HepG2 (cell line): ENCODE measurements around the gene TANGO2. TPM values are rescaled to one million over a fixed set of nuclear protein-coding genes. Genes with fewer than 3 reads are reported as not detected.

Experiments used
- FOXA1 ChIP-seq, 2 experiments: fragments of 450-650 bp in 1 of 2; sonication (generic) in 1 of 2; formaldehyde crosslinking in 1 of 2; IDR thresholded peaks; 2 replicates each; pipeline versions ENCODE4 v1.4.0 to v1.6.1; 2016 to 2020; ENCODE audit warnings: missing genetic modification reagents in 1 of 2
- GTF3A ChIP-seq: sonication (generic); formaldehyde crosslinking; conservative IDR thresholded peaks from 2 replicates; pipeline ENCODE4 v1.4.0; 2020; ENCODE audit warnings: mild to moderate bottlenecking, missing genetic modification reagents
- IRX3 ChIP-seq: sonication (generic); formaldehyde crosslinking; IDR thresholded peaks from 2 replicates; pipeline ENCODE4 v1.8.1; 2023; ENCODE audit warnings: mild to moderate bottlenecking, low read depth, missing genetic modification reagents, borderline replicate concordance
- KDM4B ChIP-seq: sonication (generic); formaldehyde crosslinking; IDR thresholded peaks from 2 replicates; pipeline ENCODE4 v1.4.0; 2020; ENCODE audit warnings: missing genetic modification reagents
- KIAA2018 ChIP-seq: sonication (generic); formaldehyde crosslinking; IDR thresholded peaks from 2 replicates; pipeline ENCODE4 v1.5.0; 2020; ENCODE audit warnings: mild to moderate bottlenecking, missing genetic modification reagents, borderline replicate concordance
- MTA1 ChIP-seq: sonication (generic); formaldehyde crosslinking; IDR thresholded peaks from 2 replicates; pipeline ENCODE4 v1.4.0; 2020; ENCODE audit warnings: missing genetic modification reagents, mild to moderate bottlenecking, borderline replicate concordance
- POLR2A ChIP-seq, 2 experiments: IDR thresholded peaks; 2 replicates each; pipeline ENCODE4 v1.6.1; 2011; ENCODE audit warnings: low read depth in 2 of 2, low read length in 2 of 2, mild to moderate bottlenecking in 1 of 2, moderate library complexity in 1 of 2; ENCODE audit not compliant: insufficient read depth in 1 of 2
- TBL1XR1 ChIP-seq: fragments of 150-350 bp; IDR thresholded peaks from 2 replicates; pipeline ENCODE4 v1.6.1; 2014; ENCODE audit warnings: borderline replicate concordance, low read length; ENCODE audit not compliant: partially characterized antibody
- ZKSCAN1 ChIP-seq: fragments of 150-350 bp; IDR thresholded peaks from 2 replicates; pipeline ENCODE4 v1.6.1; 2014; ENCODE audit warnings: low read length
- ZNF354B ChIP-seq: sonication (generic); formaldehyde crosslinking; IDR thresholded peaks from 2 replicates; pipeline ENCODE4 v1.8.0; 2022; ENCODE audit warnings: mild to moderate bottlenecking, missing genetic modification reagents
- ZNF501 ChIP-seq: sonication (generic); formaldehyde crosslinking; IDR thresholded peaks from 2 replicates; pipeline ENCODE4 v1.5.1; 2020; ENCODE audit warnings: mild to moderate bottlenecking, moderate library complexity, missing genetic modification reagents
- ZNF878 ChIP-seq: sonication (generic); formaldehyde crosslinking; IDR thresholded peaks from 2 replicates; pipeline ENCODE4 v1.8.1; 2023; ENCODE audit warnings: mild to moderate bottlenecking, missing genetic modification reagents, moderate library complexity
- polyA plus RNA-seq, 8 experiments: library from polyadenylated mRNA; depleted of rRNA in 3 of 8; stranded (reverse) in 7 of 8; unstranded in 1 of 8; fragments of >200 nt; fragmentation: Illumina TruSeq in 4 of 8; extraction: Trizol in 4 of 8; gene quantifications; 2 replicates each; pipeline versions ENCODE4 v1.2.1 to v1.2.3, GENCODE V29; 2011 to 2016; ENCODE audit warnings: low read depth in 4 of 8, missing spikeins in 1 of 8, mixed read lengths in 1 of 8; ENCODE audit not compliant: insufficient read depth in 1 of 8
- total RNA-seq, 5 experiments: library from RNA; depleted of rRNA; stranded (reverse); fragments of >200 nt; fragmentation: Illumina TruSeq; extraction: Trizol; gene quantifications; 2 replicates each; pipeline ENCODE4 v1.2.3, GENCODE V29; 2016; ENCODE audit warnings: low read depth in 1 of 5
- TF ChIP-seq, protein P1 (sequence below): sonication (generic); formaldehyde crosslinking; IDR thresholded peaks from 2 replicates; pipeline ENCODE4 v1.5.0; 2020; ENCODE audit warnings: mild to moderate bottlenecking, missing genetic modification reagents
- TF ChIP-seq, protein P2 (sequence below): sonication (generic); formaldehyde crosslinking; IDR thresholded peaks from 2 replicates; pipeline ENCODE4 v1.5.1; 2020; ENCODE audit warnings: mild to moderate bottlenecking, missing genetic modification reagents, moderate library complexity

Gene TANGO2
- total and polyA plus RNA-seq, 2 of the 13 experiments (the other 11 are each of a cell fraction or from before 2014, with no cell fraction given): 12.9 to 14.8 TPM

- TF ChIP-seq KIAA2018 (CRISPR knock-in tag) (no peak), POLR2A (IDR thresholded peaks at IDR 0.05; ENCODE audit: insufficient read depth in 1 of 2, low read depth in 2 of 2, low read length in 2 of 2) (peak in 1 of 2 experiments; percentile 41; a peak in 1 of 4 replicates), ZNF354B (CRISPR knock-in tag) (no peak), KDM4B (CRISPR knock-in tag) (no peak), TBL1XR1 (no peak), IRX3 (no peak), MTA1 (CRISPR knock-in tag) (peak; percentile 55; the same call in 1 of the 2 replicates), FOXA1 (IDR thresholded peaks at IDR 0.05) (no peak), FOXA1 (CRISPR knock-in tag; IDR thresholded peaks at IDR 0.05) (peak; percentile 30; the same call in 1 of the 2 replicates), ZNF878 (no peak), GTF3A (CRISPR knock-in tag) (no peak), ZNF501 (CRISPR knock-in tag) (peak; percentile 35; the same call in 1 of the 2 replicates), ZKSCAN1 (no peak)
- TF ChIP-seq, protein P1, sequence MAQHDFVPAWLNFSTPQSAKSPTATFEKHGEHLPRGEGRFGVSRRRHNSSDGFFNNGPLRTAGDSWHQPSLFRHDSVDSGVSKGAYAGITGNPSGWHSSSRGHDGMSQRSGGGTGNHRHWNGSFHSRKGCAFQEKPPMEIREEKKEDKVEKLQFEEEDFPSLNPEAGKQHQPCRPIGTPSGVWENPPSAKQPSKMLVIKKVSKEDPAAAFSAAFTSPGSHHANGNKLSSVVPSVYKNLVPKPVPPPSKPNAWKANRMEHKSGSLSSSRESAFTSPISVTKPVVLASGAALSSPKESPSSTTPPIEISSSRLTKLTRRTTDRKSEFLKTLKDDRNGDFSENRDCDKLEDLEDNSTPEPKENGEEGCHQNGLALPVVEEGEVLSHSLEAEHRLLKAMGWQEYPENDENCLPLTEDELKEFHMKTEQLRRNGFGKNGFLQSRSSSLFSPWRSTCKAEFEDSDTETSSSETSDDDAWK (CRISPR knock-in tag): no peak
- TF ChIP-seq, protein P2, sequence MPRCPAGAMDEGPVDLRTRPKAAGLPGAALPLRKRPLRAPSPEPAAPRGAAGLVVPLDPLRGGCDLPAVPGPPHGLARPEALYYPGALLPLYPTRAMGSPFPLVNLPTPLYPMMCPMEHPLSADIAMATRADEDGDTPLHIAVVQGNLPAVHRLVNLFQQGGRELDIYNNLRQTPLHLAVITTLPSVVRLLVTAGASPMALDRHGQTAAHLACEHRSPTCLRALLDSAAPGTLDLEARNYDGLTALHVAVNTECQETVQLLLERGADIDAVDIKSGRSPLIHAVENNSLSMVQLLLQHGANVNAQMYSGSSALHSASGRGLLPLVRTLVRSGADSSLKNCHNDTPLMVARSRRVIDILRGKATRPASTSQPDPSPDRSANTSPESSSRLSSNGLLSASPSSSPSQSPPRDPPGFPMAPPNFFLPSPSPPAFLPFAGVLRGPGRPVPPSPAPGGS (CRISPR knock-in tag): peak; percentile 56; the same call in 1 of the 2 replicates
These were observed 60.1 kb downstream of the TANGO2 start (continued) for GRCh38 chr22:20080776-20081654.
